SK-N-SH (cell line): ENCODE measurements around the gene OR52E5.

Experiments used
- EZH2phosphoT487 ChIP-seq: fragments of 200-600 bp; sonication (generic); IDR thresholded peaks from 2 replicates; pipeline ENCODE4 v1.6.1; 2017; ENCODE audit warnings: low read depth, mixed run types, mild to moderate bottlenecking, antibody characterized with exemption, moderate library complexity, borderline replicate concordance
- POLR2AphosphoS5 ChIP-seq: IDR thresholded peaks from 2 replicates; pipeline ENCODE4 v1.6.1; 2012; ENCODE audit warnings: low read depth, low read length
- YY1 ChIP-seq: IDR thresholded peaks from 2 replicates; pipeline ENCODE4 v1.4.0; 2012; ENCODE audit warnings: low read depth, mild to moderate bottlenecking
- TF ChIP-seq, protein P1 (sequence below): fragments of 200-600 bp; sonication (generic); IDR thresholded peaks from 2 replicates; pipeline ENCODE4 v1.6.1; 2017; ENCODE audit warnings: antibody characterized with exemption, mild to moderate bottlenecking, moderate library complexity
- TF ChIP-seq, protein P2 (sequence below): IDR thresholded peaks from 2 replicates; pipeline ENCODE4 v1.6.1; 2012; ENCODE audit warnings: mild to moderate bottlenecking, low read depth, low read length, moderate library complexity
- TF ChIP-seq, protein P3 (sequence below): IDR thresholded peaks from 2 replicates; pipeline ENCODE4; 2012

DNA sequence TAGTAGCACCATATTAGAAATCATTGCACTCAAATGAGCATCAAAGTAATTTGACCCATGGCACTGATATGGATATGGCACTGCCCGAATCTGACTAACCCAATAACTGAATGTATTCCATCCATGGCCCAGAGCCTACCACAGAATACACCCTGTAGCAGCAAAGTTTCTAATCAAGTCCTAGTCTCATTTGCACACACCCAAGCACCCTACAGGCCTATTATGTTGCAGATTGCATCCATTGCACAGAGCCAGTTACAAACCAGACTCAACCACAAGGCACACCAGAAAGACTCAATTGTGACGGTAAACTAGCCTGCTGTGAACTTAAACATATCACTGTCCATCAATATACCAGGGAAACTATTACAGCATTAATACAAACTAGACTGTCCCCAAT lies 6.5 kb downstream of the OR52E5 start:
- TF ChIP-seq, protein P1, sequence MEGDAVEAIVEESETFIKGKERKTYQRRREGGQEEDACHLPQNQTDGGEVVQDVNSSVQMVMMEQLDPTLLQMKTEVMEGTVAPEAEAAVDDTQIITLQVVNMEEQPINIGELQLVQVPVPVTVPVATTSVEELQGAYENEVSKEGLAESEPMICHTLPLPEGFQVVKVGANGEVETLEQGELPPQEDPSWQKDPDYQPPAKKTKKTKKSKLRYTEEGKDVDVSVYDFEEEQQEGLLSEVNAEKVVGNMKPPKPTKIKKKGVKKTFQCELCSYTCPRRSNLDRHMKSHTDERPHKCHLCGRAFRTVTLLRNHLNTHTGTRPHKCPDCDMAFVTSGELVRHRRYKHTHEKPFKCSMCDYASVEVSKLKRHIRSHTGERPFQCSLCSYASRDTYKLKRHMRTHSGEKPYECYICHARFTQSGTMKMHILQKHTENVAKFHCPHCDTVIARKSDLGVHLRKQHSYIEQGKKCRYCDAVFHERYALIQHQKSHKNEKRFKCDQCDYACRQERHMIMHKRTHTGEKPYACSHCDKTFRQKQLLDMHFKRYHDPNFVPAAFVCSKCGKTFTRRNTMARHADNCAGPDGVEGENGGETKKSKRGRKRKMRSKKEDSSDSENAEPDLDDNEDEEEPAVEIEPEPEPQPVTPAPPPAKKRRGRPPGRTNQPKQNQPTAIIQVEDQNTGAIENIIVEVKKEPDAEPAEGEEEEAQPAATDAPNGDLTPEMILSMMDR = no peak
- TF ChIP-seq, protein P2, sequence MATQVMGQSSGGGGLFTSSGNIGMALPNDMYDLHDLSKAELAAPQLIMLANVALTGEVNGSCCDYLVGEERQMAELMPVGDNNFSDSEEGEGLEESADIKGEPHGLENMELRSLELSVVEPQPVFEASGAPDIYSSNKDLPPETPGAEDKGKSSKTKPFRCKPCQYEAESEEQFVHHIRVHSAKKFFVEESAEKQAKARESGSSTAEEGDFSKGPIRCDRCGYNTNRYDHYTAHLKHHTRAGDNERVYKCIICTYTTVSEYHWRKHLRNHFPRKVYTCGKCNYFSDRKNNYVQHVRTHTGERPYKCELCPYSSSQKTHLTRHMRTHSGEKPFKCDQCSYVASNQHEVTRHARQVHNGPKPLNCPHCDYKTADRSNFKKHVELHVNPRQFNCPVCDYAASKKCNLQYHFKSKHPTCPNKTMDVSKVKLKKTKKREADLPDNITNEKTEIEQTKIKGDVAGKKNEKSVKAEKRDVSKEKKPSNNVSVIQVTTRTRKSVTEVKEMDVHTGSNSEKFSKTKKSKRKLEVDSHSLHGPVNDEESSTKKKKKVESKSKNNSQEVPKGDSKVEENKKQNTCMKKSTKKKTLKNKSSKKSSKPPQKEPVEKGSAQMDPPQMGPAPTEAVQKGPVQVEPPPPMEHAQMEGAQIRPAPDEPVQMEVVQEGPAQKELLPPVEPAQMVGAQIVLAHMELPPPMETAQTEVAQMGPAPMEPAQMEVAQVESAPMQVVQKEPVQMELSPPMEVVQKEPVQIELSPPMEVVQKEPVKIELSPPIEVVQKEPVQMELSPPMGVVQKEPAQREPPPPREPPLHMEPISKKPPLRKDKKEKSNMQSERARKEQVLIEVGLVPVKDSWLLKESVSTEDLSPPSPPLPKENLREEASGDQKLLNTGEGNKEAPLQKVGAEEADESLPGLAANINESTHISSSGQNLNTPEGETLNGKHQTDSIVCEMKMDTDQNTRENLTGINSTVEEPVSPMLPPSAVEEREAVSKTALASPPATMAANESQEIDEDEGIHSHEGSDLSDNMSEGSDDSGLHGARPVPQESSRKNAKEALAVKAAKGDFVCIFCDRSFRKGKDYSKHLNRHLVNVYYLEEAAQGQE = no peak
- TF ChIP-seq, protein P3, sequence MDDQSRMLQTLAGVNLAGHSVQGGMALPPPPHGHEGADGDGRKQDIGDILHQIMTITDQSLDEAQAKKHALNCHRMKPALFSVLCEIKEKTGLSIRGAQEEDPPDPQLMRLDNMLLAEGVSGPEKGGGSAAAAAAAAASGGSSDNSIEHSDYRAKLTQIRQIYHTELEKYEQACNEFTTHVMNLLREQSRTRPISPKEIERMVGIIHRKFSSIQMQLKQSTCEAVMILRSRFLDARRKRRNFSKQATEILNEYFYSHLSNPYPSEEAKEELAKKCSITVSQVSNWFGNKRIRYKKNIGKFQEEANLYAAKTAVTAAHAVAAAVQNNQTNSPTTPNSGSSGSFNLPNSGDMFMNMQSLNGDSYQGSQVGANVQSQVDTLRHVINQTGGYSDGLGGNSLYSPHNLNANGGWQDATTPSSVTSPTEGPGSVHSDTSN = no peak
- TF ChIP-seq POLR2AphosphoS5 (no peak), EZH2phosphoT487 (no peak), YY1 (no peak)
